ENCODE measurements around the gene ERN2.

The ERN2 gene

DNA sequence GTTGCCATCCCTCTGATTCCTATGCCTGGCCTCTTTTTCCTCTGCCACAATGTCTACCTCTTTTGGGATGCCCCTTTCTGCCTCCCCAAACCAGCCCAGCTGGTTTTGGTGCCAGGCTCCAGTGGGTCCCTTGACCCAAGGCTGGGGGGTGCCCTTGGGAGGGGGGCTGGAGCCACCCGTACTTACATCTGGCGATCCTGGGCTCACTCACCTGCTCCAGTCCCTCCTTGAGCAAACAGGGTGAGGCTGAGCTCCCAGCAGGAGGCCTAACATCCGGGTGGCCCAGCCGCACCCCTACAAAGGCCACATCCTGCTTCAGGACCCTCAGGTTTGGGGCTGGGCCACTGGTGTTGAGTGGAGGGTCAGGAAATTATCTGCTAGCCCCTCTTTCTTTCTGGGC lies 1.2 kb downstream of the ERN2 start:
- in situ Hi-C loops (cut with HindIII; ENCODE audit: low sequenced_read_pairs), result no loop called here
- H3K4me3 ChIP-seq (ENCODE audit: low read depth, low read length), result no peak overlapping the region
- TF ChIP-seq, protein P1, sequence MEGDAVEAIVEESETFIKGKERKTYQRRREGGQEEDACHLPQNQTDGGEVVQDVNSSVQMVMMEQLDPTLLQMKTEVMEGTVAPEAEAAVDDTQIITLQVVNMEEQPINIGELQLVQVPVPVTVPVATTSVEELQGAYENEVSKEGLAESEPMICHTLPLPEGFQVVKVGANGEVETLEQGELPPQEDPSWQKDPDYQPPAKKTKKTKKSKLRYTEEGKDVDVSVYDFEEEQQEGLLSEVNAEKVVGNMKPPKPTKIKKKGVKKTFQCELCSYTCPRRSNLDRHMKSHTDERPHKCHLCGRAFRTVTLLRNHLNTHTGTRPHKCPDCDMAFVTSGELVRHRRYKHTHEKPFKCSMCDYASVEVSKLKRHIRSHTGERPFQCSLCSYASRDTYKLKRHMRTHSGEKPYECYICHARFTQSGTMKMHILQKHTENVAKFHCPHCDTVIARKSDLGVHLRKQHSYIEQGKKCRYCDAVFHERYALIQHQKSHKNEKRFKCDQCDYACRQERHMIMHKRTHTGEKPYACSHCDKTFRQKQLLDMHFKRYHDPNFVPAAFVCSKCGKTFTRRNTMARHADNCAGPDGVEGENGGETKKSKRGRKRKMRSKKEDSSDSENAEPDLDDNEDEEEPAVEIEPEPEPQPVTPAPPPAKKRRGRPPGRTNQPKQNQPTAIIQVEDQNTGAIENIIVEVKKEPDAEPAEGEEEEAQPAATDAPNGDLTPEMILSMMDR (IDR thresholded peaks at IDR 0.05; ENCODE audit: low read depth, low read length, missing control alignments), result no peak
- DNase-seq (ENCODE audit: low read depth), result no peak

DNA sequence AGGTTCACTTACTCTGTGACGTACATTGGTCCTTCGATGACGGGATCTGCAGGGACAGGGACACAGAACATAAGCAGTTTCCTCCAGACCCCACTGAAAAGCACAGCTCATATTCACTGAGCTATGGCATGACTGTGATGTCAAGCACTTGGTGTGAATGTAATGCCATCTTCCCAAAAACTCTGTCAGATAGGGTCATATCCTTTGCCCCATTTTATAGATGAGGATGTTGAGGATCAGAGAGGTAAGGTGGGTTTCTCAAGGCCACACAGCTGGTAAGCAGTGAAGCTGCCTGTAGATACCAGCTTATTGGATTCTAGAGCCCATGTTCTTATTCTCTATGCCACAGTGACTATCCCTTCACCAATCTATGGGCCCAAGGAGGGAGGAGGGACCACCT lies 2.5 kb downstream of the ERN2 start:
- in situ Hi-C loops (cut with HindIII; ENCODE audit: low sequenced_read_pairs), result no loop called here
- TF ChIP-seq, protein P1 (IDR thresholded peaks at IDR 0.05; ENCODE audit: low read depth, low read length, missing control alignments), result no peak
- DNase-seq (ENCODE audit: low read depth), result no peak
- H3K4me3 ChIP-seq (ENCODE audit: low read depth, low read length), result no peak overlapping the region

DNA sequence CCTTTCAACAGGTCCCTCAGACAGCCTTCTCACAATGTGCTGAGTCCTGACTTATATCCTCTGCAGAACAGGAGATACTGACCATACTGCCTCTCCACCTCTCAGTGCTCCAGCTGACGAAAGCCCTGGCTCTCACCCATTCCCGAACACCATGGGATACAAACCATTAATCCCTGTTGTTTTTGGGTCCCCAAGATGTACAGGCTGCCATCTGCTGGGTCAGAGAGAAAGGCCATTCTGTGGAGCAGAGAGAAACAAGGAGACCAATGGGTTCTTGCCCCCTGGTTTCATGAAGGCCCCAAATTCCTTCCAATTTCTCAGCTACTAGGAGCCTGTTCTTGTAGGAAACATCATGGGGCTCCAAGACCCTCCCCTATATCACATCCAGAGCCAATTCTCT lies 3.0 kb downstream of the ERN2 start:
- TF ChIP-seq, protein P1 (IDR thresholded peaks at IDR 0.05; ENCODE audit: low read depth, low read length, missing control alignments), result no peak
- no peak overlapping the region for H3K4me3 ChIP-seq (ENCODE audit: low read depth, low read length)
- in situ Hi-C loops (cut with HindIII; ENCODE audit: low sequenced_read_pairs), result no loop called here
- DNase-seq (ENCODE audit: low read depth), result no peak

DNA sequence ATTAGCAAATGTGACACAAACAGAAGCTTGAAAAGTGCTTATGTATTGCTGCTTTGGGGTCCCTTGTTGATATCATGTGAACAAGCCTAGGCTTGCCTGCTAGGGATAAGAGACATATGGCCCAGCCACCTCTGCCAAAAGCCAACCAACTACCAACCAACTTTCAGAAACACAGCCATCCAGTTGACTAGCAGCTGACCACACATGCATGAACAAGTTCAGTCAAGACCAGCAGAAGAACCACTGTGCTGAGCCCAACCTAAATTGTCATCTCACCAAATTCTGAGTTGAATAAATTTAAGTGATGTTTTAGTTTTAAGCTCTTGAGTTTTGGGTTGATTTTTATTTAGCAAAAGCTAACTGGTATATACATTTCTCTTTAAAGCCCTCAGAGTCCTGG lies 3.5 kb downstream of the ERN2 start:
- in situ Hi-C loops (cut with HindIII; ENCODE audit: low sequenced_read_pairs), result no loop called here
- no peak overlapping the region for H3K4me3 ChIP-seq (ENCODE audit: low read depth, low read length)
- DNase-seq (ENCODE audit: low read depth), result no peak
- TF ChIP-seq, protein P1 (IDR thresholded peaks at IDR 0.05; ENCODE audit: low read depth, low read length, missing control alignments), result no peak

DNA sequence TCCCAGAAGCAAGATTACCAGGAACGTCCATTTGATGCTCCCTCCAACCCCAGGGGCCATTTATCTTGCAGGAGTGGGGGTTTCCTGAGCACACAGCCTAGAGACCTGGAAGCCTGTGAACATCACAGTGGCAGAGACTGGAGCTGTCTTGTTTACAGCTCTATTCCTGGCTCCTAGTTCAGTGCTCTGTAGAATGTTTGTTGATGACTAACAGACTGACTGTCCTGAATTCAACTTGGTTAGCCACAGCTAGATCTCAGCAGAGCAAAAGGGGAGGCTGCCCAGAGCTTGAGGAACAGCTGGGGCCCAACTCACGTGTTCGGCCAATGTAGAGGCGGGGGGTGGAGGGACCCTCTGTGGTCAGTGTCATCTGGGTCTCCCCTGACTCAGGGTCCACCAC lies 6.6 kb downstream of the ERN2 start:
- TF ChIP-seq, protein P1 (IDR thresholded peaks at IDR 0.05; ENCODE audit: low read depth, low read length, missing control alignments), result no peak
- no peak for DNase-seq (ENCODE audit: low read depth)

DNA sequence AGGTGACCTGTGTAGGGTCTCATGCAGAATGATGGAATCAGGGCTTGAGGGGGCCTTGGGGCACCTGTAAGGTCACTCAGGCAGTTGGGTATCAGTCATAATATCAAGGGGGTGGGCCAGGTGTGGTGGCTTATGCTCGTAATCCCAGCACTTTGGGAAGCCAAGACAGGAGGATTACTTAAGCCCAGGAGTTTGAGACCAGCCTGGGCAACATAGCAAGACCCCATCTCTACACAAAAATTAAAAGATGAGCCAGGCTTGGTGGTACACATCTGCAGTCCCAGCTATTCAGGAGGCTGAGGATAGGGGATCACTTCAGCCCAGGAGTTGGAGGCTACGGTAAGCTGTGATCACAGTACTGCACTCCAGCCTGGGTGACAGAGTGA lies 7.5 kb downstream of the ERN2 start:
- in situ Hi-C loops (cut with HindIII; ENCODE audit: low sequenced_read_pairs), result no loop called here
- no peak for DNase-seq (ENCODE audit: low read depth)
- TF ChIP-seq, protein P1 (IDR thresholded peaks at IDR 0.05; ENCODE audit: low read depth, low read length, missing control alignments), result no peak
- no peak overlapping the region for H3K4me3 ChIP-seq (ENCODE audit: low read depth, low read length)

More for the DNA sequence above, 6.6 kb downstream of the ERN2 start:
- H3K4me3 ChIP-seq (ENCODE audit: low read depth, low read length), result no peak overlapping the region
- in situ Hi-C loops (cut with HindIII; ENCODE audit: low sequenced_read_pairs), result no loop called here

Measured in astrocyte of the cerebellum (primary cell).